Fibroblast of the aortic adventitia (primary cell): ENCODE data around the gene NCKAP5. TPM values are rescaled to one million over a fixed set of nuclear protein-coding genes. Genes with fewer than 3 reads are reported as not detected.
A peak's percentile ranks its signal among the peaks of the same experiment; 100 is the strongest.

ENCODE experiments used
- DNase-seq: peaks from one replicate; pipeline ENCODE4 v3.0.0-alpha.2; 2010; ENCODE audit warnings: low read depth
- H3K4me3 ChIP-seq: 2 replicates; pipeline ENCODE4 v1.5.1; 2011; ENCODE audit warnings: low read depth, mild to moderate bottlenecking, control low read depth, low read length, moderate library complexity
- CTCF ChIP-seq: IDR thresholded peaks from 2 replicates; pipeline ENCODE4 v1.5.1; 2011; ENCODE audit warnings: mild to moderate bottlenecking, low read length, control low read depth, inconsistent platforms; ENCODE audit not compliant: insufficient read depth
- total RNA-seq: library from RNA; depleted of rRNA; stranded (reverse); fragments of >200 nt; gene quantifications from 2 replicates; pipeline ENCODE4 v1.2.3, GENCODE V29; 2012; ENCODE audit warnings: low replicate concordance

NCKAP5 gene
- total RNA-seq, 1 donor = 4.4 TPM

GRCh38 chr2:132677661-132678060, 890.6 kb downstream of the NCKAP5 start:
- peak; percentile 82 for DNase-seq
- TF ChIP-seq CTCF = no peak
- no peak overlapping the region for H3K4me3 ChIP-seq

GRCh38 chr2:132676999-132677398, 891.3 kb downstream of the NCKAP5 start:
- no peak for TF ChIP-seq CTCF
- DNase-seq = peak; percentile 39
- H3K4me3 ChIP-seq = no peak overlapping the region

- TF ChIP-seq CTCF = no peak
- H3K4me3 ChIP-seq = peak overlapping the region; percentile 83
- DNase-seq = peak; percentile 98
Observed at GRCh38 chr2:132671151-132671835, 897.0 kb downstream of the NCKAP5 start.

- peak; percentile 48 for DNase-seq
- TF ChIP-seq CTCF = no peak
- peak overlapping the region; percentile 83 for H3K4me3 ChIP-seq
Observed at GRCh38 chr2:132670496-132671150, 897.6 kb downstream of the NCKAP5 start.

GRCh38 chr2:132669908-132670495, 898.3 kb downstream of the NCKAP5 start, which contains the start of gene LYPD1:
TSS of gene LYPD1 (minus strand) at chr2:132670205. CDS start at chr2:132669932, 273 bp downstream.
- no peak for DNase-seq
- no peak for TF ChIP-seq CTCF

GRCh38 chr2:132668987-132669907, 899.0 kb downstream of the NCKAP5 start:
- peak; percentile 27 for TF ChIP-seq CTCF
- peak; percentile 34 for DNase-seq
- H3K4me3 ChIP-seq = peak overlapping the region; percentile 83

More at GRCh38 chr2:132669908-132670495, 898.3 kb downstream of the NCKAP5 start, which contains the start of gene LYPD1:
- peak within 1 kb of the TSS; percentile 83 for H3K4me3 ChIP-seq
